Endothelial cell of umbilical vein (primary cell): Measurements from ENCODE around the gene ATG4D. TPM values are rescaled to one million over a fixed set of nuclear protein-coding genes. Genes with fewer than 3 reads are reported as not detected.

ENCODE experiments used
- BruUV-seq: library from RNA; stranded (reverse); fragments of 400-500 nt; replicated peaks from 2 replicates; lab custom pipeline; 2021; lab: Mats Ljungman, UMichigan
- CTCF ChIA-PET: fragments of 300-600, 350-600 bp; sonication (Branson Sonifier 250); formaldehyde crosslinking; loops from one replicate; lab custom pipeline; 2021; ENCODE audit warnings: antibody characterized with exemption, inconsistent platforms; lab: Charles Lee
- POLR2A ChIA-PET: fragments of 300-600, 350-600 bp; sonication (Branson Sonifier 250); formaldehyde crosslinking; loops from one replicate; lab custom pipeline; 2021; ENCODE audit warnings: antibody characterized with exemption, inconsistent platforms; lab: Charles Lee
- DNase-seq: peaks from one replicate; pipeline ENCODE4 v3.0.0-alpha.2; 2011; ENCODE audit warnings: low read depth, low spot score
- FAIRE-seq: peaks from 2 replicates; lab custom pipeline; 2011; peaks lifted over from hg19 to GRCh38; lab: Jason Lieb, UNC
- H2AFZ ChIP-seq: 2 replicates; pipeline ENCODE4 v1.6.0; 2012; ENCODE audit warnings: low read depth, low read length, control low read depth, inconsistent platforms
- H3K27ac ChIP-seq: 2 replicates; pipeline ENCODE4 v1.5.1; 2011; ENCODE audit warnings: low read depth, mild to moderate bottlenecking, control low read depth, low read length, moderate library complexity; ENCODE audit not compliant: insufficient read depth
- H3K27me3 ChIP-seq, 2 experiments: 2 replicates each; pipeline versions ENCODE4 v1.6.0 to v1.6.1; 2011; ENCODE audit warnings: low read length in 2 of 2, mixed read lengths in 1 of 2; ENCODE audit not compliant: control insufficient read depth in 2 of 2, insufficient read depth in 2 of 2
- H3K36me3 ChIP-seq, 2 experiments: 2 replicates in 1 of 2; 3 replicates in 1 of 2; pipeline ENCODE4 v1.5.1; 2011; ENCODE audit warnings: low read length in 2 of 2, mild to moderate bottlenecking in 1 of 2, moderate library complexity in 1 of 2; ENCODE audit not compliant: control insufficient read depth in 2 of 2, insufficient read depth in 2 of 2; ENCODE audit errors: extremely low read depth in 1 of 2
- H3K4me1 ChIP-seq: 3 replicates; pipeline ENCODE4 v1.5.1; 2011; ENCODE audit warnings: mild to moderate bottlenecking, low read length; ENCODE audit not compliant: control insufficient read depth, insufficient read depth; ENCODE audit errors: extremely low read depth
- H3K4me2 ChIP-seq: 2 replicates; pipeline ENCODE4 v1.6.1; 2011; ENCODE audit warnings: low read length, control low read depth, mixed read lengths; ENCODE audit not compliant: insufficient read depth
- H3K4me3 ChIP-seq, 3 experiments: fragments of 200-600 bp in 1 of 3; sonication (generic), shearing (Covaris generic) in 1 of 3; replicated peaks in 1 of 3; 2 replicates each; pipeline ENCODE4 v1.5.1; 2011 to 2016; ENCODE audit warnings: control low read depth in 3 of 3, low read length in 3 of 3, mild to moderate bottlenecking in 2 of 3, inconsistent platforms in 1 of 3, low read depth in 1 of 3, moderate library complexity in 1 of 3; ENCODE audit not compliant: insufficient read depth in 1 of 3
- H3K79me2 ChIP-seq: 2 replicates; pipeline ENCODE4 v1.6.0; 2012; ENCODE audit warnings: low read length, inconsistent platforms; ENCODE audit not compliant: control insufficient read depth, insufficient read depth
- H3K9ac ChIP-seq: replicated peaks from 2 replicates; pipeline ENCODE3; 2011; ENCODE audit warnings: low read length, control low read depth; ENCODE audit not compliant: insufficient read depth; ENCODE audit errors: extremely low read depth
- H3K9me1 ChIP-seq: replicated peaks from 3 replicates; pipeline ENCODE4 v1.6.0; 2011; ENCODE audit warnings: mild to moderate bottlenecking, low read length; ENCODE audit not compliant: control insufficient read depth, insufficient read depth; ENCODE audit errors: extremely low read depth
- H3K9me3 ChIP-seq: replicated peaks from 2 replicates; pipeline ENCODE4 v1.5.1; 2012; ENCODE audit warnings: low read length, inconsistent platforms; ENCODE audit not compliant: control insufficient read depth, insufficient read depth
- H4K20me1 ChIP-seq: replicated peaks from 2 replicates; pipeline ENCODE3; 2011; ENCODE audit warnings: mild to moderate bottlenecking, low read length; ENCODE audit not compliant: control insufficient read depth, insufficient read depth; ENCODE audit errors: extremely low read depth
- CTCF ChIP-seq, 2 donors: IDR thresholded peaks; 1 replicate in 1 of 2; 2 replicates in 1 of 2; pipeline ENCODE4 v1.5.1; 2011; ENCODE audit warnings: low read length in 2 of 2, mild to moderate bottlenecking in 2 of 2, moderate library complexity in 2 of 2, control low read depth in 1 of 2, inconsistent platforms in 1 of 2, low read depth in 1 of 2; ENCODE audit not compliant: insufficient read depth in 1 of 2; ENCODE audit errors: extremely low read depth in 1 of 2
- EZH2 ChIP-seq: IDR thresholded peaks from 2 replicates; pipeline ENCODE4 v1.6.1; 2012; ENCODE audit warnings: borderline replicate concordance, low read depth, mild to moderate bottlenecking, moderate library complexity, low read length, inconsistent platforms; ENCODE audit not compliant: severe bottlenecking
- FOS ChIP-seq: IDR thresholded peaks from 2 replicates; pipeline ENCODE4 v1.6.1; 2011; ENCODE audit warnings: mild to moderate bottlenecking, low read length, moderate library complexity, borderline replicate concordance; ENCODE audit not compliant: insufficient read depth
- GATA2 ChIP-seq: IDR thresholded peaks from 2 replicates; pipeline ENCODE4 v1.7.0; 2011; ENCODE audit warnings: low read depth, mild to moderate bottlenecking, moderate library complexity, mixed read lengths, low read length; ENCODE audit not compliant: insufficient read length, insufficient read depth
- JUN ChIP-seq: IDR thresholded peaks from 2 replicates; pipeline ENCODE4 v1.6.1; 2011; ENCODE audit warnings: borderline replicate concordance, low read depth; ENCODE audit not compliant: insufficient read length, insufficient read depth
- MYC ChIP-seq: IDR thresholded peaks from one replicate; pipeline ENCODE4 v1.6.1; 2011; ENCODE audit warnings: mild to moderate bottlenecking, low read depth, low read length
- POLR2A ChIP-seq: IDR thresholded peaks from 2 replicates; pipeline ENCODE4 v1.6.1; 2012; ENCODE audit warnings: low read depth, mild to moderate bottlenecking, control low read depth, low read length
- POLR2AphosphoS5 ChIP-seq: IDR thresholded peaks from 2 replicates; pipeline ENCODE4 v1.6.1; 2012; ENCODE audit warnings: low read depth, mild to moderate bottlenecking, control low read depth, low read length, moderate library complexity; ENCODE audit not compliant: insufficient read depth
- dilution Hi-C: fragments of 300-500 bp; cut with MboI; formaldehyde crosslinking; loops from one replicate; pipeline ENCODE4 v1.15.0; 2019; ENCODE audit warnings: low sequenced_read_pairs; ENCODE audit not compliant: extremely low pct_ligation_motif_present
- intact Hi-C: fragments of 100-400 bp; cut with micrococcal nuclease; formaldehyde crosslinking; loops from one replicate; pipeline ENCODE4 v1.10.0; 2022
- polyA plus RNA-seq, 4 experiments: library from polyadenylated mRNA; depleted of rRNA in 3 of 4; stranded (reverse) in 3 of 4; unstranded in 1 of 4; fragments of >200 nt; gene quantifications; 2 replicates each; pipeline versions ENCODE4 v1.2.1 to v1.2.3, GENCODE V29; 2011 to 2012; ENCODE audit warnings: missing spikeins in 1 of 4
- total RNA-seq: library from RNA; stranded (reverse); gene quantifications from 2 replicates; pipeline ENCODE4 v1.2.3, GENCODE V29; 2021
- TF ChIP-seq, protein P1 (sequence below): IDR thresholded peaks from 2 replicates; pipeline ENCODE4 v1.6.1; 2011; ENCODE audit not compliant: insufficient read depth, insufficient read length

Gene ATG4D
- total and polyA plus RNA-seq, 2 donors (not counting 3 experiments of a cell fraction or from before 2014, with no cell fraction given) = 19.8 to 24.9 TPM

GRCh38 chr19:10537668-10538067 lies 6.0 kb upstream of the ATG4D start:
- dilution Hi-C loops = no loop called here
- H3K9ac ChIP-seq = no peak overlapping the region
- no peaks in the 10 kb centered on the region for H3K4me1 ChIP-seq
- ChIA-PET CTCF (interaction anchor here (0.7 to 1.3 kb wide), 5 partner anchors 10 to 162 kb away, joined by 3 to 9 read pairs (median 4); no protein-coding TSS in a partner anchor), POLR2A (no interaction called here)
- DNase-seq = no peak
- no peak overlapping the region for H3K4me2 ChIP-seq
- H4K20me1 ChIP-seq = no peaks in the 10 kb centered on the region
- H3K9me1 ChIP-seq = no peaks in the 10 kb centered on the region
- no peak overlapping the region for H3K4me3 ChIP-seq
- no TSS peak for BruUV-seq
- H3K27ac ChIP-seq = no peak overlapping the region
- no peaks in the 10 kb centered on the region for H3K9me3 ChIP-seq
- no peak overlapping the region for H2AFZ ChIP-seq
- FAIRE-seq = no peak
- no peaks in the 10 kb centered on the region for H3K79me2 ChIP-seq
- intact Hi-C loops = no loop called here
- H3K27me3 ChIP-seq = peaks cover 0 to 2% of the 10 kb centered on the region in 2 experiments
- TF ChIP-seq POLR2AphosphoS5 (no peak), EZH2 (no peak), POLR2A (no peak), JUN (no peak), FOS (no peak), MYC (no peak), GATA2 (no peak), CTCF (IDR thresholded peaks at IDR 0.05; ENCODE audit: extremely low read depth in 1 of 2, insufficient read depth in 1 of 2, low read depth in 1 of 2, low read length in 2 of 2) (no peak)
- TF ChIP-seq, protein P1, sequence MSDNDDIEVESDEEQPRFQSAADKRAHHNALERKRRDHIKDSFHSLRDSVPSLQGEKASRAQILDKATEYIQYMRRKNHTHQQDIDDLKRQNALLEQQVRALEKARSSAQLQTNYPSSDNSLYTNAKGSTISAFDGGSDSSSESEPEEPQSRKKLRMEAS = no peak
- H3K36me3 ChIP-seq = no peaks in the 10 kb centered on the region
